HG02970 (cell line): ENCODE measurements around the gene ZNF488.
"Not testable (repeated sequence)": the region's sequence is repeated elsewhere in the genome, so short reads cannot be mapped to it uniquely, and the experiment has no call there.

ENCODE experiments used
- ATAC-seq: cut with Tn5 transposase; IDR thresholded peaks from one replicate; pipeline ENCODE4 v1.9.1; 2021; ENCODE audit warnings: mild to moderate bottlenecking, moderate library complexity, moderate number of reproducible peaks; ENCODE audit not compliant: unreplicated experiment, low FRiP score

Gene ZNF488

DNA sequence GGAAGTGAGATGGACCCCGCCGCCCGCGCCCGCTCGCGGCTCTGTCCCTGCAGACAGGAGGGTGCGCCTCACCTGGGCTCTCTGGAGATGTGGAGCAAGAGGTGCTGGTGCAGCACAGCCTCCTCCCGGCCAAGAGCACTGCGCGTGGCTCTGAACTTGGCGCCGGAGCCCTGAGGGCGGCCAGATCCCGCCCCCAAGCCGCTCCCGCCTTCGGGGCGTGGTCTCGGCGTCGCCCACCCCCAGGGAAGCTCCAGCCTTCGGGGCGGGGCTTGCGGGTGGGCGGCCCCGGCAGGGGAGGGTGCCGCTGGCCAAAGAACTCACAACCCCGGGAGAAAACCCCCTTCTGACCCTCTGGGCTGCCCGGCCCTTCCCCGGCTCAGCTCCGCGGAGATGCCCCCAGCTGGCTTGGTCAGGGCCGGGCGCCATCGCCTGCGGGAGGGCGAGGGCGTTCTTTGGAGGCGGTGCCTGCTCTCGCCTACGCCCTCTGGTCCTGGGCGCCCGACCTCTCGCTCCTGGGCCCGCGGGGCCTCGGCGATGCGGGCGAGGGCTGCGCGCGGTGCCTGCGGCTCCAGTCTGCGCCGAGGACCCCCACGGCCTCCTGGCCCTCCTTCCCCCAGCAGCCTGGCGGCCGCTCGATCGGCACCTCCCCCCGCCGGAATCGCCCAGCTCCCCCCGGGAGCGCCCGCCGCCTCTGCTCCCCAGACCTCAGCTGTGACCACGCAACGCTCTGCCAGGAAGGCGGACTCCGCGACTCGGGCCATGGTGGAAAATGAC, at the start of gene ZNF488:
Gene ZNF488, minus strand, starts transcription at position 146 of the 774 bp plus-strand sequence. CDS start 15,464 bp downstream, outside the sequence.
- peak; percentile 74 for ATAC-seq

GRCh38 chr10:47425813-47426419, 41.8 kb upstream of the ZNF488 start:
- no peak for ATAC-seq

DNA sequence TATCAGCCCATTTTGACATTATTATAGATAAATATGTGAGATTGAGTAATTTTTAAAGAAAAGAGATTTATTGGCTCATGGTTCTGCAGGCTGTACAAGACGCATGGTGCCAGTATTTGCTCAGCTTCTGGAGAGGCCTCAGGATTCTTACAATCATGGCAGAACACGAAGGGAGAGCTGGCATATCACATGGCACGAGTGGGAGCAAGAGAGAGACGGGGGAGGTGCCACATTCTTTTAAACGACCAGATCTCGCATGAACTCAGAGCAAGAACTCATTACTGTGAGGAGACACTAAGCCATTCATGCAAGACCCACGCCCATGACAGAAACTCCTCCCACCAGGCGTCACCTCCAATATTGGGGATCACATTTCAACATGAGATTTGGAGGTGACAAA, 40.1 kb upstream of the ZNF488 start:
- ATAC-seq: no peak

DNA sequence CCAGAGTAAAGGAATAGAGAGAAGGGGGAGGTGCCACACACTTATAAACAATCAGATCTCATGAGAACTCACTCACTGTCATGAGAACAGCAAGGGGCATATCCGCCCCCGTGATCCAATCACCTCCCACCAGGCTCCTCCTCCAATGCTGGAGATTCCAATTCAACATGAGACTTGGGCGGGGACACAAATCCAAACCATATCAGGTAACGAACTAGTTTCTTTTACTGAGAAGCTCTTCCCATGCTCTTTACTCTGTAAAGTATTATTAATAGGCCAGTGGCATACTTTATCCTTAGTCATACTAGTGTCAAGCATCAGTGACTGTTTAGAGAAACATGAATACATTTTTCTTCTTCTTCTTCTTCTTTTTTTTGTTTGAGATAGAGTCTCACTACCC, 39.4 kb upstream of the ZNF488 start:
- ATAC-seq: no peak

- no peak for ATAC-seq
Measured at GRCh38 chr10:47421057-47421952, 37.2 kb upstream of the ZNF488 start.

- ATAC-seq: no peak
Measured at GRCh38 chr10:47420305-47421056, 36.4 kb upstream of the ZNF488 start.

DNA sequence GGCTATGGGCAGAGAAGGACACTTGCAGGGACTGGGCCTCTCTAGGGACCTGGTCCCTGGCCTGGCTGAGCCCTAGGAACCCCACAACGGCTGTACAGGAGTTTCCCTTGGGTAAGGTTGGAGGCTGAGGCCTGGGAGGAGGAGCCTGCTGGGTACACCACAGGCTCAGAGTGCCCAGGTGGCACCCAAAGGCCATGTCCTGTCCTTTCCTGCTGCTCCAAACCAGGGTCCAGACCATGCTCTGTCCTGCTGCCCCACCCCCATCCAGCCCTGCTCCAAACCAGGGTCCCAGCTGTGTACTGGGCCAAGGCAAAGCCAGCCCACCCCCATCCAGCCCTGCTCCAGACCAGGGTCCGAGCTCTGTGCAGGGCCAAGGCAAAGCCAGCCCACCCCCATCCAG, 35.3 kb upstream of the ZNF488 start:
- ATAC-seq: no peak

DNA sequence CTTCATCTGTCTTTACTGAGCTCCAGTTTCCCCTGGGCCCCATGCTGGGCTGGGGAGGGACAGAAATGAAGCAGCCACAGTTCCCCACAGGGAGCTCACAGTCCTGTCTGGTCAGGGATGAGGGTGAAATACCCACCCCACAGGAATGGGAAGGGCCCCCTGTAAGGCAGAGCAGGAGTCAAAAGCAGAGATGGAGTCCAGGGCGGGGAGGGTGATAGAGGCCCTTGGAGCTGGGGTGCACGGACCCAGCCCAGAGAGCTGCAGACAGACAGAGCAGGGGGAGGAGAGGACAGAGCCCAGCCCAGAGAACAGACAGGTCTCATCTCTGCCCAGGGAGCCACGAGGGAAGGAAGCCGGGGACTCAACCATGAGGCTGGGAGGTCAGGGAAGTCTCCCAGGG, 34.9 kb upstream of the ZNF488 start:
- no peak for ATAC-seq

GRCh38 chr10:47418321-47418720, 34.2 kb upstream of the ZNF488 start:
- ATAC-seq: no peak

DNA sequence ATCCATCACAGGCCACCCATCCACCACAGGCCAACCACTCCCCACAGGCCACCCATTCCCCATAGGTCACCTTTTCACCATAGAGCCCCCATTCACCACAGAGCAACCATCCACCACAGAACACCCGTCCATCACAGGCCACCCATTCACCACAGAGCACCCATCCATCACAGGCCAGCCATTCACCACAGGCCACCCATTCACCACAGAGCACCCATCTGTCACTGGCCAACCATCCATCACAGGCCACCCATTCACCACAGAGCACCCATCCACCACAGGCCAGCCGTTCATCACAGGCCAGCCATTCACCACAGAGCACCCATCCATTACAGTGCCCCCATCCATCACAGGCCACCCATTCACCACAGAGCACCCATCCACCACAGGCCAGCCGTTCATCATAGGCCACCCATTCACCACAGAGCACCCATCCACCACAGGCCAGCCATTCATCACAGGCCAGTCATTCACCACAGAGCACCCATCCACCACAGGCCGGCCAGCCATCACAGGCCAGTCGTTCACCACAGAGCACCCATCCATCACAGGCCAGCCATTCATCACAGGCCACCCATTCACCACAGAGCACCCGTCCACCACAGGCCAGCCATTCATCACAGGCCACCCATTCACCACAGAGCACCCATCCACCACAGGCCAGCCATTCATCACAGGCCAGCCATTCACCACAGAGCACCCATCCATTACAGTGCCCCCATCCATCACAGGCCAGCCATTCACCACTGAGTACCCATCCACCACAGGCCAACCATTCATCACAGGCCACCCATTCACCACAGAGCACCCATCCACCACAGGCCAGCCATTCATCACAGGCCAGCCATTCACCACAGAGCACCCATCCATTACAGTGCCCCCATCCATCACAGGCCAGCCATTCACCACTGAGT, 32.5 kb upstream of the ZNF488 start:
- not testable (repeated sequence) for ATAC-seq

DNA sequence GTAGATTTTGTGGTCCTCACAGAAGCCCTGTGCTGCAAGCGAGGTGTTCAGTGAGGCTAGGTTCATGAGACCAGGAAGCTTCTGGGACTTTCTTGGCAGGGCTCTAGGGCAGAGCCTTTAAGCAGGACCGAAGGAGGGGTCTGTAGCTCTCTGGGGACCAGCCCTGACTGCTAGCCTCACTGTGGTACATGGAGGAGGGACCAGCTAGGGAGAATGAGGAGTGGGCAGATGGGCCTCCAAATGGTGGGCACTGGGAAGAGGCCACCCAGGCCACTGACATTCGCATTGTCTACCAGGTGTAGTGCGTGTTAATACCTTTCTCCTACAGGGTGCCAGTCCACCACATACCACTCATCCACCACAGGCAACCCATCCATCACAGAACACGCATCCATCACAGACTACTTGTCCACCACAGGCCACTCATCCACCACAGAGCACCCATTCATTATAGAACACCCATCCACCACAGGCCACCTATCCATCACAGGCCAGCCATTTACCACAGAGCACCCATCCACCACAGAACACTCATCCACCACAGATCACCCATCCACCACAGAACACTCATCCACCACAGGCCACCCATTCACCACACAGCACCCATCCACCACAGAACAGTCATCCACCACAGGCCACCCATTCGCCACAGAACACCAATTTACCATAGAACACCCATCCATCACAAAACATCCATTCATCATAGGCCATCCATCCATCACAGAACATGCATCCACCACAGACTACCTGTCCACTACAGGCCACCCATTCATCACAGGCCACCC, 31.6 kb upstream of the ZNF488 start:
- ATAC-seq: no peak

- ATAC-seq: no peak
Measured at GRCh38 chr10:47414752-47415519, 30.8 kb upstream of the ZNF488 start.

DNA sequence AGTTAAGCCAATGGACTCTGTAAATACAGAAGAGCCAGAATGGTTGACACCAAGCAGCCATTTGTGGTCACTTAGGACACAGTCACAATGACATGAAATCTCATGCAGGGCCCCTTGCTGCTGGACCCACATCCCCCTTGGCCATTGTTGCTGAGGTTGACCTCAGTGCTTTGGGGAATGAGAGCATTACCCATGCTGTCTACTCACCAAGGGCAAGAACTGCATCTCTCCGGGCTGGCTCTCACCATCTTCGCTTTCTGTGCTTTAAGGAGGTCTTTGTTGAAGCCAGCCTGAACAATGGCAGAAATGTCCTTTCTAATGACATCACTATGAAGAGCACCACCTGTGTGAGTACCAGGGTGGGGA, 30.1 kb upstream of the ZNF488 start:
- ATAC-seq: no peak

DNA sequence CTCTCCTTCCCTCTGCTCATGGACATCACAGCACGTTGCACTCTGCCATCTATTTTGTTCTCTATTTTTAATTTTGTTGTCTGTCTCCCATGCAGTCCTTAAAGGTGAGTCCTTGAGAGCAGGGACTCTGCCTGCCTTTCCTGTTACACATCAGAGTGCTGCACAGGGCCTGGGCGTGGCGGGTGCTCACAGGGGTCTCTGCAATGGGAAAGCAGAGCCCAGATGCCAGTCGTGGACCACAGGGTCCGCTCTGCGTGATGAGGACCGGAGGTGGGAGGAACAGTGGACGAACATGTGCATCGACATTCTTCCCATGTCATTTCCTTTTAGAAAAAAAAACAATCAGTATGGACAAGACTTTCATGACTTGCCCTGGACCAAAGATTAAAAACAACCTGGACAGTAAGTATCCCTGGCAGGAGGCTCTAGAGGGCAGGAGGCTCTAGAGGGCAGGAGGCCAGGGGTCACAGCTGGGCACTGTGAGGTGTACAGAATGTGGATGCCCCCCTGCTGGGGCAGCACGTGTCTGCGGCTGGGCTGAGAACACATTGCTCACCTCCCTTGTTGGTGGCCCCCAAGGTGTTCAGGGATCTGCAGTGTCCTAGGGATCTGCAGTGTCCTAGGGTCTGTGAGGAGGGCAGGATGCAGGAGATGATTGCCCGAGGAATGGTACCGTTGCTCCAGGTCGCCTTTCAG, 29.6 kb upstream of the ZNF488 start:
- no peak for ATAC-seq

DNA sequence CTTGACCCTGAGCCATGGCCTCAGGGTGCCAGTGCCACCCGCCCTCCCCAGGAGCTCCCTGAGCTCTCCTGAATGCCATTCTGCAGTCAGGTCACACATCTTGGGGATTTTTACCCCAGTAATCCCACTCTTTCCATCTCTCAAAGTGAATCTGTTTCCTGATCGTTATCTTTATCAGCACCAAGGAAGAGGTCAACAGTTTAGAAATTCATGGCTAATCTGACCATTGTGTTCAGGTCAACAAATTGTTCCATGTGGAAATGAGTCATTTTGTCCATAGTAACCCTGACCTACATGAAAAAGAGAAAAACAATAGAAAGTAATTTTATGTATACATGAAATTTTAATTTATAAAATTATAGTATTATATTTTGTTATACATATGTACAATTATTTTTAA, 28.8 kb upstream of the ZNF488 start:
- ATAC-seq: no peak

- no peak for ATAC-seq
Measured at GRCh38 chr10:47412177-47412730, 28.2 kb upstream of the ZNF488 start.

DNA sequence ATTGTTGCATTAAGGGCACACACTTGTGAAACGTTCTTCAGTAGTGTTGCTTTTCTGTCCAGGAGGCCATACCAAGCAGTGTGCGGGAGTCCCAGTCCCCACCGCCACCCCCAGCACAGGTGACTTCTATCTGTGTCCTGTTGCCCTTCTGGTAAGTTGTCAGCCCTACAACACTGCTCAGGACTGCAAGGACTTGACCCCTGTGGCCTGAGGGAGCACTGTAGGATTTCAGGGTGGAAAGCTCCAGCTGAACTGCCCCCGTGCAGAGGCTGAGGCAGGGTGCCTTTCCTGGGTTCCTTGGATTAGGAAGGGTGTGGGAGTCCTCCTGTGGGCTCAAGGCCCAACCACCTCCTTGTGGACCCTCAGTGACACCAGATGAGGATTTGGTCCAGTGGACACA, 26.8 kb upstream of the ZNF488 start:
- no peak for ATAC-seq
